ENCODE results near the gene FRAT2.
A peak's percentile ranks its signal among the peaks of the same experiment; 100 is the strongest.

Gene FRAT2

DNA sequence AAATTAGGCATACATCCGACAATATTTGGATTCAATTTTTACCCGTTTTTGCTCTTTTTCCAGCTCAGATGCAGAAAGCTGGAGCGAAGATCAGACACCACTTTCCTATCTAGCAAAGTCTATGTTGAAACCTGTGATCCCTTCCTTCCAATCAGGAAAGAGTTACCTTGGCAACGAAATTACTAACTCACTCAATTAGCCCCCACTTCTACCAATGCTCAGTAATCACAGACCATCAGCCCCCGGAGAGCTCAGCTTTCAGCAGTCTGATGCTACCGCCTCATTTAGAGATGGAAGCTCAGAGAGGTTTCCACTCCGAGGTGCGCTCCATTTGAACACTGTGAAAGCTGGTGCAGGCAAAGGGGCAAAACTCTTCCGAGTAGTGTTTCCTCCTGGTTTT lies 8.8 kb downstream of the FRAT2 start:
- DNase-seq (ENCODE audit: low read depth in 2 of 2): no peak

DNA sequence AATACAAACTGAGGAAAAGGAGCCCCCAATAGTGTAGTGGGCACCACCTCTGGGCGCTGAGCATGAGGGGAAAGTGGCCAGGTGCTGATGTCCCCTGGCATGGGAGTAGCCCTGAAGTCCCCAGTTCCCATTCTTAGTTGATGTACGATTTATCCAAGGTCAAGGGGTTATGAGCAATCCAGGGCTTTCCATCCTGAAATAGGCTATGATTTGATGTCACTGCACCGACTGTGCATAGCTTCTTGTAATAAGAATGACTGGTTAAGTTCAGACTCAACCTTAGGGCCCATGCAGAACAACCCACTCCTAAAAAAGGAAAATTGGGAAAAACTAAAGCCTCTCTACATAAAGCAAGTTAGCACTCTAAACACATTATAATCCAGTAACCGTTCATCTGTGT lies 11.0 kb downstream of the FRAT2 start:
- no peak for DNase-seq (ENCODE audit: low read depth in 2 of 2)

DNA sequence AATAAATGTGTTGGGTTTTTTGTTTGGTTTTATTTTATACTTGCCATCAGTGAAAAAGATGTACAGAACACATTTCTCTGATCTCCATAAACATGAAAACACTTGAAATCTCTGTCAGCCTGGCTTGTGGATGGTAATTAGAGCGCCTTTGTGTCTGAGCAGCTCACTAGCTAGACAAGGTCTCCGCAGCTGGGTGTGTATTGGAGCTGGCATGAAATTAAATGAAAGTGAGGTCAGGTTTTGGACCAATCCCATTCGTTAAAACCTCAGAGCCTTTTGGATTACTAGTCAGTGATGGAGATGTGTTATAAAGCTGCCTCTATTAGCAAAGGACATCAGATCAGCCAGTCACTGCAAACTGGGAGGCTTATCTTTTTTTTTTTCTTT lies 12.7 kb downstream of the FRAT2 start:
- no peak for DNase-seq (ENCODE audit: low read depth in 2 of 2)

DNA sequence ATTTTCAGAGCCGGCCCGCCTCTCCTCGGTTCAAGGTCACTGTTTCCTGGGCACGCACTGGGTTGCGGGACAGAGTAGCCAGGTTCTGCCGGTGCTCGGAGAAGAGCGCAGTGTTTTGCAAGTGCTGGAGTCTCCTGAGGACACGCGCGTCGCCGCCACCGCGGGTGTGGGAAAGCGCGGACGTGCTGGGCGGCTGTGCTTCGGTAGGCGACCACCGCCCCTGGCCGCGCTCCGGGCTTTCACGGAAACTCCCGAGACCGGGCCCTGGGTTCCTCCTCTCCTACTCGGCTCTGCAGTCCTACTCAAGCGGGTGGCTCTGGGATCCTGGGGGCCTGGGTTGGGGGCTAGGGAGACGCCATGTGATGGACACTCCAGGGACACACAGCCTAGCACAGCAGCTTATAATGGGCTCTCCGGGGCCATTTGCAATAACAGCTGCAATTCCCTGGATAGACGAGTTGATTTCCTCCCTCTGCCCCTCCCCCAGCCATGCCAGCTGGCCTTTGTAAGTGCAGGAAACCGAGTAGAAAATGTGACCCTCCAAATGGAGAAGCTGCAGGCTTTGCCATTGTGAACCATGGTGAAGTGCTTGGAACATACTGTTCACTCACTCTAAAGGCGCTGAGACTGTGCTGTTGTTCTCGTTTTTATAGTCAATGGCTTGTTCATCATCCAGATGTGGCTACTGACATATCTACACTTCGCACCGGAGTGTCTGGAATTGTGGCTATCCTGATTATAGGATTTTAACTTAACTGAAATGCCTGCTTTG lies 13.3 kb downstream of the FRAT2 start:
- DNase-seq (ENCODE audit: low read depth in 2 of 2): no peak

DNA sequence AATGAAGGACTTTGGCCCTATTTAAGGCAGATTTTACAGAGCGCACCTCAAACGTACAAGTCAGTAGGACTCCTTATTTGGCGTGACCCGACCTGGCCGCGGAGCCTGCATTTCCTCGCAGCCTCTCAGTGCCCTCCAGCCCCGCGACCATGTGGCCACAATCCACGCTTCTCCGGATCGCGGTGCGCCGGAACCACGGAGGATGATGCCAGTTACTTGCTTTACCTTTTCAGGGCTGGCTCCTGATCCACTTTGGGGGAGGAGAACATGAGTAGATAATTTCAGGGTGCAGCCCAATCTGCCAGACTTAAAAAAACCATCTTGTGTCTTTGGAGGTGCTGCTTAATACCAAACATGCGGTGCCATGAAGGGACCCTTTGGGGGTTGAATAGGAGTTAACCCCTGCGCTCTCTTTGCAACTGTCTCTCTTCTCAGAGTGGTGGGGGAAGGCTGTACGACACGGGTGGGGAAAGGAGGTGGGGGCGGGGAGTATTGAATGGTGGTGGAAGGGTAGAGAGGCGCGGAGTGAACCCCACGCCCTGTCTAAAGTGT lies 14.0 kb downstream of the FRAT2 start:
- no peak for DNase-seq (ENCODE audit: low read depth in 2 of 2)

DNA sequence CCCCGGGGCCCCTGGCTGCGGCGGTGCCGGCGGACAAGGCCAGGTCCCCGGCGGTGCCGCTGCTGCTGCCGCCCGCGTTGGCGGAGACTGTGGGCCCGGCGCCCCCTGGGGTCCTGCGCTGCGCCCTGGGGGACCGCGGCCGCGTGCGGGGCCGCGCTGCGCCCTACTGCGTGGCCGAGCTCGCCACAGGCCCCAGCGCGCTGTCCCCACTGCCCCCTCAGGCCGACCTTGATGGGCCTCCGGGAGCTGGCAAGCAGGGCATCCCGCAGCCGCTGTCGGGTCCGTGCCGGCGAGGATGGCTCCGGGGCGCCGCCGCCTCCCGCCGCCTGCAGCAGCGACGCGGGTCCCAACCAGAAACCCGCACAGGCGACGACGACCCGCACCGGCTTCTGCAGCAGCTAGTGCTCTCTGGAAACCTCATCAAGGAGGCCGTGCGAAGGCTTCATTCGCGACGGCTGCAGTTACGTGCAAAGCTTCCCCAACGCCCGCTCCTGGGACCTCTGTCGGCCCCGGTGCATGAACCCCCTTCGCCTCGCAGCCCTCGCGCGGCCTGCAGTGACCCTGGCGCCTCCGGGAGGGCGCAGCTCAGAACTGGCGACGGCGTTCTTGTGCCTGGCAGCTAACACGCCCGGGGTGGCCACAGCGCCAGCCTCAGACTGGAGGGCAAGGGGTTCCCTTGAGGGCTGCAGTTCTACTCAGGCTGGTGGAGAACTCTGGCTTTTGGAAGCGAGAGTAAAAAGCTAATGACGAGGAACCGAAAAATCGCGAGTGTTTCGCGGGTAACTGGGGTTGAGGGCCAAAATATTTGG lies 14.7 kb downstream of the FRAT2 start:
- DNase-seq (ENCODE audit: low read depth in 2 of 2): peak; percentile 45 to 48

DNA sequence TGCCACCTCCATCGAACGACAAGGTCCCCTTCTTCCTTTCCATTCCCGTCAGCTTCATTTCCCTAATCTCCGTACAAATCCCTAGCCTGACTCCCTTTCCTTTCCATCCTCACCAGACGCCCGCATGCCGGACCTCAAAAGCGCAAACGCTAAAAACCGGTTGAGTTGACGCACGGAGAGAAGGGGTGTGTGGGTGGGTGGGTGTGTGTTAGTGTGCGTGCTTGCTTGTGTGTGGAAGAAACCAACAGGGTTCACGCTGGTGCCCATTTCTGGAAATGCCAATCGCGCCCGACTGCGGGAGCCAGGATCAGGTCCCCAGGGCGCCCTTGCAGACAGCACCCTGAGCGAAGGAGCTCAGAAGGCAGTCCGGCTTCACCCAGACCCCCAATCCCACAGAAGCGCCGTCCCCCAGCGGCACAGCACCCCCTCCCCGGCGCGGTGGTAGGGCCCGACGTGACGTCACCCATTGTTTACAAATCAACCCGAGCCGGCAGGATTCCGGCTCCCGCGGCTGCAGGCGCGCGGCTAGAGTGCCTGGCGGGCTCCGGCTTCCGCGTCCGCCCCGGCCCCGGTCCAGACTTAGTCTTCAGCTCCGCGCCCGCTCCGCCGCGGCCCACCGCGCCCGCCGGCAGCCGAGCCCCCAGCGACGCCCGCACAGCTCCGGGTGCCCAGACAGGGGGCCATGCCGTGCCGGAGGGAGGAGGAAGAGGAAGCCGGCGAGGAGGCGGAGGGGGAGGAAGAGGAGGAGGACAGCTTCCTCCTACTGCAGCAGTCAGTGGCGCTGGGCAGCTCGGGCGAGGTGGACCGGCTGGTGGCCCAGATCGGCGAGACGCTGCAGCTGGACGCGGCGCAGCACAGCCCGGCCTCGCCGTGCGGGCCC lies 15.5 kb downstream of the FRAT2 start, which contains the start of gene FRAT1:
Gene FRAT1, plus strand, starts transcription at position 500 of the 880 bp plus-strand sequence. Its CDS starts 183 bp downstream, at position 683.
- peak; percentile 82 to 85 for DNase-seq (ENCODE audit: low read depth in 2 of 2)

DNA sequence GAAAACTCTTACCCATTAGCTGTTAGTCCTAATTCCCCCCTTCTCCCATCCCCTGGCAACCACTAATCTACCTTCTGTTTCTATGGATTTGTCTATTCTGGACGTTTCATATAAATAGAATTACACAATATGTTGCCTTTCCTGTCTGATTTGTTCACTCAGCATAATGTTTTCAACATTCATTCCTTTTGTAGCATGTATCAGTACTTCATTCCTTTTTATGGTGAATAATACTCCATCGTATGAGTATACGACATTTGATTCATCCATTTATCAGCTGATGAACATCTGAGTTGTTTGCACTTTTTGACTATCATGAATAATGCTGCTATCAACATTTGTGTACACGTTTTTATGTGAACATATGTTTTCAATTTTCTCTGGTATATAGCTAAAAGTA lies 19.9 kb downstream of the FRAT2 start:
- DNase-seq (ENCODE audit: low read depth in 2 of 2): no peak

DNA sequence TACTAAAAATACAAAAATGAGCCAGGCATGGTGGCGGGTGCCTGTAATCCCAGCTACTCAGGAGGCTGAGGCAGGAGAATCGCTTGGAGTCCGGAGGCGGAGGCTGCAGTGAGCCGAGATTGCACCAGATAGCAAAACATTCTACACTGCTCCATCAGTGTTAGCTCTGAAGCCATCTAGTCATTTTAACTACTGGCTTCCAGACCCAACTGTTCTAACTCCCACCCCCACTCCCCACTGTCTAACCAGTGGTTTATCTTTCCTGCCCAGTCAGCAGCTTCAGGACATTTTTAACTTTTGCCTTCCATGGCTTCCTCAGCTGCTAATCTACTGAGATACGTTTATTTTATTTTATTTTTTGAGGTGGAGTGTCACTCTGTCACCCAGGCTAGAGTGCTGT lies 21.6 kb downstream of the FRAT2 start:
- no peak for DNase-seq (ENCODE audit: low read depth in 2 of 2)

DNA sequence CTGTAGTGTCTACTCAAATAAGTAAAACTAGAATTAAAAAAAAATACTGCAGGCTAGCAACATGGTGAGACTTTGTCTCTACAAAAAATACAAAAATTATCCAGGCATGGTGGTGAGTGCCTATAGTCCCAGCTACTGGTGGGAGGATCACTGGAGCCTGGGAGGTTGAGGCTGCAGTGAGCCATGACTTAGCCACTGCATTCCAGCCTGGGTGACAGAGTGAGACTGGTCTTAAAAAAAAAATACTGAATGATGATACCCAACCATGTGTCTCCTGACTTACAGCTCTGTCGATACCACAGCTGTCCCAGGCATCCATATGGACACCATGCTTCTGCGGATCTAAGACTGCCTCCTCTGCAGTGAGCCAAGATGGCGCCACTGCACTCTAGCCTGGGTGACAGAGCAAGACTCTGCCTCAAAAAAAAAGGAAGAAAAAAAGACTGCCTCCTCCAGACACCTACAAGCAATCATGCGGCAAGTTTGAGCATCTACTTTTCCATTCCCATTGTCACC lies 23.4 kb downstream of the FRAT2 start:
- DNase-seq (ENCODE audit: low read depth in 2 of 2): no peak

DNA sequence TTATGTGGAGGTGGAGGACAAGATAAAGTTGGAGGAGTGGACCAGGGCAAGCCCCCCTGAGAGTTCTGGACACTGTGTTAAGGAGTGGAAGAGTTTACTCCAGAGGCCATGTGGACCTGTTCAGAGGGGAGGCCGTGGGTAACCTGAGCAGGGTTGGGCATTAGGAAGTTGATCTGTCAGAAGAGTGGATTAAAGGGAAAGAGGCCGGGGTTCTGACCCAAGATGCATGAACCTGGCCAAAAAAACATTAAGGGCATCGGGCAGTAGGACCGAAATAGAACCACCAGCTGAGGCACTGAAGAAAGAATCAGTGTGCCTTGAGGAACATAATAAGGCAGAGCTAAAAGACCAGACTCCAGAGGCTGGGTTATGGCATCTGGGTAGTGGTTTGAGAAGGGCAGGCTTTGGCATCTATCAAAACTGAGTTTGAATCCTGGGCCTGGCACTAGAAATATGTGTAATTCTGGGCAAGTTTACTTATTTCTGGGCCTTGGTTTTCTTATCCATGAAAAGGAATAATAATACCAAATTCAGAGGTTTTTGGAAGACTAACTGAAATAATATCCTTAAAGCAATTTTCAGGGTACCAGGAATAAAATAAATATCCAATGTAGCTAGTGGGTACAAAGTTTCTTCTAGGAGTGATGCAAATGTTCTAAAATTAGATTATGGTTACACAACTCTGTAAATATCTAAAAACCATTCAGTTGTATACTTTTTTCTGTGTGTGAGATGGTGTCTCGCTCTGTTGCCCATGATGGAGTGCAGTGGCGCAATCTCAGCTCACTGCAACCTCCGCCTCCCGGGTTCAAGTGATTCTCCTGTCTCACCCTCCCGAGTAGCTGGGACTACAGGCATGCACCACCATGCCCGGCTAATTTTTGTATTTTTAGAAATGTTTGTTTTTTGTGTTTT lies 26.4 kb downstream of the FRAT2 start:
- DNase-seq (ENCODE audit: low read depth in 2 of 2): no peak

DNA sequence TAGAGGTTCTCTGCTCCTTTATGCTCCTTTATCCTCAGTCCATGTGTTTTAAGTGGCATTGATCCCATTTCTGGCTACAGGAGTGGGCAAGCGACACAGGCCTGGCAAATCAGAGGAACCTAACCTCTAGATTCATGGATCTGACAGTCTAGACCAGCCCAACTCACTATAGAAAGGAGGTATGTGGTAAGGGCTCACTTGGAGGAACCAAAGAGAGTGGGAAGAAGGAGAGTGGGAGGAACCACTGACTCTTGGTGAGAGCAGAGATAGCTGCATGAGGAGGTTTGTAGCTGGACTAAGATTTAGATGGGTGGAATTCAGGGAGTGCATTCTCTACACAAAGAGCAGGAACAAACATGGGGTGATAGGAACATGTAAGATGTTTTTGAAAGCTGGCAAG lies 27.1 kb downstream of the FRAT2 start:
- no peak for DNase-seq (ENCODE audit: low read depth in 2 of 2)

DNA sequence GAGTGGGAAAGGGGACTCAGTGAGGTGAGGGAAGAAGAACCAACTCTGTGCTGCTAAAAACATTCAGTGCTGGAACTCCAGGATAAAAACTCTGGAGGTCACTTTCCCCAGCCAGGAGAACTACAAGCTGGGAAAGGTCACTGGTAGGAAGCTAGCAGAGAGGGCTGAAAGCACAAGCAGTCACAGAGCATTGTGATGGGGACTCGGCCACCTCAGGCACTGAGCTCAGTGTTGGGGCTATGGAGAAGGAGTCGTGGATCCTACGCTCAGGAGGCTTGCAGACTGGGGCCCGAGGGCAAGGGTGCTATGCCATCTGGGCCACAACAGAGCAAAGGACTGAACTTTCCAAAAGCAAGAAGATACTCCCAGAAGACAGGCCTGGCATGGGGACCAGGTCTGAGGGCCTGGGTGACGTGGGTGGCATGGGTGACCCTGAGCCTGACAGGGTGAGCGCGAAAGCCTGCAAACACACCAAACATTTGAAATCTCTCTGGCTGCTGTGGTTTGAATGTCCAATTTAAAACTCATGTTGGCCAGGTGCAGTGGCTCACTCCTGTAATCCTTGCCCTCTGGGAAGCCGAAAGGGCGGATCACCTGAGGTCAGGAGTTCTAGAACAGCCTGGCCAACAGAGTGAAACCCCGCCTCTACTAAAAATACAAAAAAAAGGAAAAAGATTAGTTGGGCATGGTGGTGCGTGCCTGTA lies 32.3 kb downstream of the FRAT2 start:
- no peak for DNase-seq (ENCODE audit: low read depth in 2 of 2)

DNA sequence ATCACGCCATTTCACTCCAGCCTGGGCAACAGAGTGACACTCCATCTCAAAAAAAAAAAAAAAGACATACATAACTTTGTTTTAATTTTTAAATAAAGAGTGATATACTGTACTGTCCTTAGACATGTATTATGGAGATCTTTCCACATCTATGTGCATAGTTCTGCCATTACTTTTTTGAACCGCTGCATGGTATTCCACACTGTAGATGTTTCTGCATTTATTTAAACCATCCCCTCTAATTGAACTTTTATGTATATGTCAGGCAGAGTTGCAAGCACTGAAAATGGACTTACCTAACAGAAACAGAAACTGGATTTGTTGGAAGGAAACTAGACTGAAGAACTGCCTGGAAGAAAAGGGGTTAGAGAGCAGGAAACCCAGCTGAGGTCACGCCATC lies 33.5 kb downstream of the FRAT2 start:
- no peak for DNase-seq (ENCODE audit: low read depth in 2 of 2)

DNA sequence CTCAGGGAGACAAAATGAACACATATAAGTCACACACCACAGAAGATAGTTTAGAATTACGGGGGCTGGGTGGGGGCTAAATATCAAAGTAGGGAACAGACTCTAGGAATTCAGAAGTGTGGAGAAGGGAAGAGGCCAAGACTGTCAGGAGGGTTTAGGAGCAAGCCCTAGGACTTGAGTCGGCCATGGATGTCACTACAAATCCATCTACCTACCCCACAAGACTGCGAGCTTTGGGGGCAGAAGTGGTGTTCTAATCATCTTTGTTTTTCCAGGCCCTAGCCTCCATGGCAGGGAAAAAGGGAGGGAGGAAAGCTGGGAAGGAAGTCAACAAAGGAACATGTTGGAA lies 36.3 kb downstream of the FRAT2 start:
- no peak for DNase-seq (ENCODE audit: low read depth in 2 of 2)

DNA sequence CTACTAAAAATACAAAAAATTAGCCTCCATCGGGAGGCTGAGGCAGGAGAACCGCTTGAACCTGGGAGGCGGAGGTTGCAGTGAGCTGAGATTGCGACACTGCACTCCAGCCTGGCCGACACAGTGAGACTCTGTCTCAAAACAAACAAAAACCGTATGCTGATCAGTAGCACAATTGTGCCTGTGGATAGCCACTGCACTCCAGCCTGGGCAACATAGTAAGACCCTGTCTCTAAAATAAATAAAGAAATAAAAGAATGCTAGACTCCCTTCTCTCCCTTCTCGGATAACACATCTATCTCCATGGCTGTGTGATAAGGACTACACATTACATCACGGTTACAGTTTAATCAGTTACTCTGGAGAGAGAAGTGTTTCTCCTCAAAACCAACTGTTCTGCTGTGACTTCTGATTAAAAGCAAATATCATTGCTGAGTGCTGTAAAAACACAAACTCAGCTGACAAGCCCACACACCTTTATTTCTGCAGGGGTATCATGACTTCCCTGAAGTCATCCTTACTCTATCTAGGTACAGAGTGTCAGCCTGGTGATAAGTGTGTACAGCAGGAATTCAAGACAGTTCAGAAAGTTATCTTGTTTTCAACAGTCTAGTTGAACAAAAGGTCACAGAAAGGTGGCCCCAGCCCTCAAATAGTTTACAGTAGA lies 36.8 kb downstream of the FRAT2 start:
- DNase-seq (ENCODE audit: low read depth in 2 of 2): no peak

DNA sequence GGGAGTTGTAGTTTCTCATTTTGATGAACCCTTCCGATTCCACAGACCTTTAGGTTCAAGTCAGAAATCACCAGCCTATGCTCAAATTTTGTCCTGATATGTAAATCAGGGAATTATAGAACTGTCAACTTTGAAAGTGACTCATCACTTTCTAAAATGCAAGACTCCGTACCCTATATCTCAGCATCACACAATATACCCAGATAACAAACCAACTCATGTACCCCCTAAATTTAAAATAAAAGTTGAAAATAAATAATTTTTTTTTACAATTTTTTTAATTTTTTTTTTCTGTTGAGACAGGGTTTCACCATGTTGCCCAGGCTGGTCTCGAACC lies 41.7 kb downstream of the FRAT2 start:
- no peak for DNase-seq (ENCODE audit: low read depth in 2 of 2)

DNA sequence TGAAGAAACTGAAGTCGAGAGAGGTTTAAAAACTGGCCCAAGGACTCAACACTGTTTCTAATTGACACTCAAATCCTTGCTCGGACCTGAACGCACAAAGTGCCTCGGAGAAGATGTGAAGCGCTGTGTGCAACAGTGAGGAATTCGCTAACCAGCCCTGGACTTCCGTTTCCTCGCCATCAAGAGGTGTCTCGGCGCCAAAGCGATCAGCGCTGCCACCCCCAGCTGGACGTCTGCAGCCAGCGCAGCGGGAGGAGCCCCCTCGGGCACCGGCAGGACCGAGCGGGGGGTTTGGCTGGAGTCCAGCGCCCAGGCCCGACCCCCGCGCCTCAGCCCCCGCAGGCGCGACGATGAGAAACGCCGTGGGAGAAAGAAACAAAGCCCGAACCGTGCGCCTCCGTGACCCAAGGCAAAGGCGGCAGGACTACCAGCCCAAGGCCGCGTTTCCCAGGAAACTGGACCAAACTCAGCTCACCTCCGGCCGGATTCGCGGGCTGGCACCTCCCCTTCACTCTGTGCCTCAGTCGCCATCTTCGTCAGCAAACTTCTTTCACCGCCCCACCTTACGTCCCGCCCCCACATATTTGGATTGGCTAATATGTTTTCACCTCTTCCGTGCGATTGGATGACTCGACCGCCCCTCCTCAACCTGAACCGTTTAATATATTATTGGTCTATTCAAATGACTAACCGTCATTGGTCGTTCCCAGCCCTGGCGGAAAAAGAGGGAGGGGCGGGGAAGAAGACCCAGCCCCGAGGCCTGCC lies 42.2 kb downstream of the FRAT2 start, which contains the start of gene ARHGAP19:
Gene ARHGAP19, minus strand, starts transcription at position 541 of the 765 bp plus-strand sequence. Its CDS starts 10 bp downstream, at position 531.
- peak; percentile 83 to 93 for DNase-seq (ENCODE audit: low read depth in 2 of 2)

All from stimulated activated CD4-positive, alpha-beta T cell treated with anti-CD3 and anti-CD28 coated beads, Interleukin-4, amount 100 ng/mL, for 48 hours (primary cell).